Psoas muscle (tissue), 8 donors: ENCODE measurements around the gene PSMC3. TPM values are rescaled to one million over a fixed set of nuclear protein-coding genes. Genes with fewer than 3 reads are reported as not detected.
A peak's percentile ranks its signal among the peaks of the same experiment; 100 is the strongest.

Experiments
- ATAC-seq, 4 donors: fragments of 200-7000 bp; cut with Tn5 transposase; one replicate each; pipeline ENCODE4 v1.9.1; 2020; ENCODE audit warnings: moderate library complexity in 3 of 4, mild to moderate bottlenecking in 2 of 4
- DNase-seq, 2 donors: peaks; one replicate each; pipeline ENCODE4 v3.0.0-alpha.2; 2020
- H3K27ac ChIP-seq: fragments of 200-600 bp; one replicate; pipeline ENCODE4 v1.8.0; 2022
- H3K27me3 ChIP-seq, 3 donors: fragments of 200-600 bp in 1 of 3; one replicate each; pipeline versions ENCODE4 v1.6.1 to v1.8.0; 2013 to 2022; ENCODE audit warnings: low read length in 2 of 3, mild to moderate bottlenecking in 2 of 3, moderate library complexity in 1 of 3; ENCODE audit not compliant: insufficient read depth in 3 of 3
- H3K36me3 ChIP-seq, 2 donors: fragments of 200-600 bp in 1 of 2; one replicate each; pipeline versions ENCODE4 v1.6.1 to v1.8.0; 2013 to 2022; ENCODE audit warnings: low read depth in 1 of 2, mild to moderate bottlenecking in 1 of 2, moderate library complexity in 1 of 2; ENCODE audit not compliant: insufficient read depth in 1 of 2
- H3K4me1 ChIP-seq: fragments of 200-600 bp; one replicate; pipeline ENCODE4 v1.8.0; 2022
- H3K4me3 ChIP-seq: fragments of 200-600 bp; one replicate; pipeline ENCODE4 v1.8.0; 2022; ENCODE audit warnings: mild to moderate bottlenecking
- H3K9me3 ChIP-seq: fragments of 200-600 bp; one replicate; pipeline ENCODE4 v1.8.0; 2022
- CTCF ChIP-seq: fragments of 200-600 bp; IDR thresholded peaks from one replicate; pipeline ENCODE4 v1.8.0; 2022; ENCODE audit warnings: antibody characterized with exemption
- WGBS, 3 donors: extraction: QIAGEN DNeasy Blood & Tissue Kit; methylation state at CpG; one replicate each; pipeline versions ENCODE4 v1.1.6 to v1.1.7; 2013; 5-methylcytosine and 5-hydroxymethylcytosine counted together
- intact Hi-C, 2 donors: fragments of 100-400 bp; cut with DNase I; formaldehyde crosslinking; loops; one replicate each; pipeline versions ENCODE4 v1.11.0 to v1.14.2; 2022
- polyA plus RNA-seq, 3 donors: library from polyadenylated mRNA; stranded (reverse); fragments of 200-250 nt; gene quantifications; one replicate each; pipeline ENCODE4 v1.2.3, GENCODE V29; 2013
- total RNA-seq, 4 donors: library from RNA; stranded (reverse); fragmentation: NEBNext Ultra II Directional in 2 of 4; extraction: Animal tissue kit (Norgen Biotek cat#: 25700) in 2 of 4; gene quantifications; one replicate each; pipeline versions ENCODE4 v1.2.1 to v1.2.4, GENCODE V29; 2021 to 2023
- donor health status: healthy with polysubstance abuse.
- donor health status: DM: no; HTN: no; CAD: no; lungs with moderate emphysema.
- donor health status: Bipolar disorder and iron deficiency.
- donor health status: healthy.
- donor health status: DM: yes; HTN: yes; CAD: no.
- donor health status: DM: no; HTN: no; CAD: no.
- donor health status: DM: no; HTN: no; CAD: no.
- donor health status: DM: yes; HTN: yes; CAD: no.

The PSMC3 gene
- total and polyA plus RNA-seq, 7 donors = 141 to 346 (median 255) TPM

DNA sequence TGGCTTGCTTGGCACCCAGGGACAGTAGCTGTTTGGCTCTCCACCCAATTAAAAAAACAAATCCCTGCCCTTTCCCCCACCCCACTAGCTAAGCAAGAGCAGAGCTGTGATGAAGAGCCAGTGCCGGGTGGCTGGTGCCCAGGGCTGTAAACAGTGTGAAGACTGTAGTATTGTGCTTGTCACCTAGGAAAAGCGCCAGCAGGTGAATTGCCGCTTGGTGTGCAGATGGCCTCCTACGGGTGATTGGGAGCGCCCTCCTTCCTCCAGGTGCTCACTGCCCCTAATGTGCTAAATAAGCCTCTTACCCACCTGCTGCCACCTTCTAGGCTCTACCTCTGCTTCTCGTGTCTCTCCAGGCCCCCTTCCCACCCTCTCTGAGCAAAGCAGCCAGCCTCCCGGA lies 41.1 kb upstream of the PSMC3 start:
- intact Hi-C loops = no loop called here
- peaks cover 13 to 53% of the 10 kb centered on the region in 2 donors for H3K36me3 ChIP-seq
- DNase-seq (no peak), ATAC-seq (no peak)
- WGBS, 3 donors = 82 to 86% (median 83%) methylated on average over 7 of the region's 7 CpGs
- H3K27ac ChIP-seq = peak overlapping the region; percentile 38
- TF ChIP-seq CTCF = no peak
- H3K4me3 ChIP-seq = no peak overlapping the region
- H3K9me3 ChIP-seq = no peaks in the 10 kb centered on the region
- peaks cover 7% of the 10 kb centered on the region for H3K4me1 ChIP-seq
- no peaks in the 10 kb centered on the region for H3K27me3 ChIP-seq

- WGBS, 3 donors = 35 to 44% (median 38%) methylated on average over 4 of the region's 4 CpGs
- intact Hi-C loops = no loop called here
- TF ChIP-seq CTCF = no peak
- Histone ChIP-seq H3K27ac (peak overlapping the region; percentile 38), H3K36me3 (peaks cover 10 to 47% of the 10 kb centered on the region in 2 donors), H3K9me3 (no peaks in the 10 kb centered on the region), H3K4me1 (peaks cover 7% of the 10 kb centered on the region), H3K4me3 (no peak overlapping the region), H3K27me3 (no peaks in the 10 kb centered on the region)
- ATAC-seq = peak in 3 of 4 donors; percentile 10 to 30 (median 16)
- DNase-seq = peak; percentile 33 to 60
These were observed 40.5 kb upstream of the PSMC3 start for GRCh38 chr11:47466701-47467250.

DNA sequence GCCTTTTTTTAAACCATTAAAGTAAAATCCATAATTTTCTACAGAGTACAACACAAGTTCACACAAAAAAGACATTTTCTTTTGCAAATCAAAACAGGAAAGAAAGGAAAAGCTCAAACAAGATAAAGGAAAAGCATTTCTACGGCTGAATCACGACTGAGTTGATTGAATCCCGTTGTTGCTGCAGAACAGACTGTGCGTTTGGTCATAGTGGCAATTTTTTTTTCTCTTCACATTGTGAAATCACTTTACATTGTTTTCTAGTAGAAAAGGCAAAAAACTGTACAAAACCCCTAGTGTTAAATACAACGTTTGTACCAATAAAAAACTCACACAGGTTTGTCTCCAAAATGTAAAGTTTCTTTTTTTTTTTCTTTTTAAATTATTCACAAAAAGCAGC lies 40.0 kb upstream of the PSMC3 start:
- no peak overlapping the region for H3K4me3 ChIP-seq

GRCh38 chr11:47464483-47464882 lies 38.2 kb upstream of the PSMC3 start:
- Histone ChIP-seq H3K4me1 (peaks cover 7% of the 10 kb centered on the region), H3K9me3 (no peaks in the 10 kb centered on the region), H3K36me3 (peaks cover 5 to 24% of the 10 kb centered on the region in 2 donors), H3K27me3 (no peaks in the 10 kb centered on the region), H3K27ac (no peak overlapping the region), H3K4me3 (no peak overlapping the region)
- 89 to 91% (median 90%) methylated on average over 5 of the region's 5 CpGs for WGBS, 3 donors
- peak in 3 of 4 donors; percentile 25 to 44 (median 42) for ATAC-seq
- no peak for TF ChIP-seq CTCF
- intact Hi-C loops = no loop called here
- no peak for DNase-seq

More for the DNA sequence above, 40.0 kb upstream of the PSMC3 start:
- no peak for DNase-seq
- intact Hi-C loops = no loop called here
- WGBS, 3 donors = 35 to 53% (median 44%) methylated on average over 5 of the region's 5 CpGs
- no peak for TF ChIP-seq CTCF
- H3K27ac ChIP-seq = peak overlapping the region; percentile 38
- H3K4me1 ChIP-seq = peaks cover 7% of the 10 kb centered on the region
- H3K36me3 ChIP-seq = peaks cover 8 to 41% of the 10 kb centered on the region in 2 donors
- no peak for ATAC-seq
- no peaks in the 10 kb centered on the region for H3K27me3 ChIP-seq
- no peaks in the 10 kb centered on the region for H3K9me3 ChIP-seq

GRCh38 chr11:47461876-47462275 lies 35.6 kb upstream of the PSMC3 start:
- ATAC-seq = no peak
- peaks cover 5% of the 10 kb centered on the region for H3K4me1 ChIP-seq
- H3K27me3 ChIP-seq = no peaks in the 10 kb centered on the region
- 93% methylated on average over 7 of the region's 7 CpGs for WGBS, 3 donors
- DNase-seq = no peak
- no peak overlapping the region for H3K4me3 ChIP-seq
- no peak overlapping the region for H3K27ac ChIP-seq
- intact Hi-C loops = no loop called here
- peaks cover 3 to 11% of the 10 kb centered on the region in 2 donors for H3K36me3 ChIP-seq
- no peaks in the 10 kb centered on the region for H3K9me3 ChIP-seq
- TF ChIP-seq CTCF = no peak
